ENCODE results near the gene ETV5.

- TF ChIP-seq CTCF (IDR thresholded peaks at IDR 0.05) = no peak
- no peak for TF ChIP-seq EP300 (IDR thresholded peaks at IDR 0.05)
Measured at GRCh38 chr3:186075931-186076567, 32.8 kb downstream of the ETV5 start.
